Activated CD4-positive, alpha-beta memory T cell treated with anti-CD3 and anti-CD28 coated beads for 36 hours (primary cell): ENCODE results near the gene PRODH2. TPM values are rescaled to one million over a fixed set of nuclear protein-coding genes. Genes with fewer than 3 reads are reported as not detected.

Experiments used
- CTCF ChIA-PET: fragments of 350-600 bp; sonication (Branson Sonifier 250); formaldehyde crosslinking; loops from one replicate; lab custom pipeline; 2021; ENCODE audit warnings: antibody characterized with exemption, inconsistent platforms; lab: Charles Lee
- POLR2A ChIA-PET: fragments of 350-600 bp; sonication (Branson Sonifier 250); formaldehyde crosslinking; loops from one replicate; lab custom pipeline; 2021; ENCODE audit warnings: antibody characterized with exemption; lab: Charles Lee
- DNase-seq: peaks from one replicate; pipeline ENCODE4 v3.0.0-alpha.2; 2020
- H3K27ac Mint-ChIP-seq: one replicate; pipeline ENCODE4 v1.8.0; 2021; ENCODE audit warnings: mixed read lengths
- H3K27me3 Mint-ChIP-seq: one replicate; pipeline ENCODE4 v1.8.0; 2021; ENCODE audit warnings: mixed read lengths
- H3K36me3 Mint-ChIP-seq: one replicate; pipeline ENCODE4 v1.8.0; 2021; ENCODE audit warnings: mixed read lengths
- H3K4me1 Mint-ChIP-seq: one replicate; pipeline ENCODE4 v1.8.0; 2021; ENCODE audit warnings: low read depth, mixed read lengths
- H3K4me3 Mint-ChIP-seq: one replicate; pipeline ENCODE4 v1.8.0; 2021; ENCODE audit warnings: mild to moderate bottlenecking, mixed read lengths
- H3K9me3 Mint-ChIP-seq: one replicate; pipeline ENCODE4 v1.8.0; 2021; ENCODE audit warnings: mixed read lengths
- intact Hi-C: fragments of 100-400 bp; cut with micrococcal nuclease; formaldehyde crosslinking; loops from one replicate; pipeline ENCODE4 v1.15.1; 2023
- total RNA-seq, 2 experiments: library from RNA; stranded (reverse); gene quantifications; one replicate each; pipeline ENCODE4 v1.2.3, GENCODE V29; 2021

The PRODH2 gene
- total RNA-seq, 2 experiments from 2014 or later = not detected

DNA sequence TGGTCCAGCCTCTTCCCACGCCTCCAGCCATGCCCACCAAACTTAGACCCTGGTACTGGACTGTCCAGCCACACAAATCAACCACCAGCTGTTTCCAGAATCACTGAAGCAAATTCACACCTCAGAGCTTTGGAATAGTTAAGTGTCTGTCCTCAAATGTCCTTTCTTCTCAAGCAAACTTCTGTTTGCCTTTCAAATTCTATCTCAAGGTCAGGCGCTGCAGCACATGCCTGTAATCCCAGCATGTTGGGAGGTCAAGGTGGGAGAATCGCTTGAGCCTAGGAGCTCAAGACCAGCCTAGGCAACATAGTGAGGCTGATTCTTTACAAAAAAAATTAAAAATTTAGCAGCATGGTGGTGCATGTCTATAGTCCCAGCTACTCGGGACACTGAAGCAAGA lies 19.4 kb upstream of the PRODH2 start:
- intact Hi-C loops = no loop called here
- CTCF ChIA-PET = no interaction called here
- Mint-ChIP-seq H3K4me3 (no peak overlapping the region), H3K4me1 (no peaks in the 10 kb centered on the region), H3K9me3 (no peaks in the 10 kb centered on the region), H3K36me3 (no peaks in the 10 kb centered on the region), H3K27ac (no peak overlapping the region), H3K27me3 (peaks cover 28% of the 10 kb centered on the region)
- DNase-seq = no peak
- POLR2A ChIA-PET = no interaction called here

DNA sequence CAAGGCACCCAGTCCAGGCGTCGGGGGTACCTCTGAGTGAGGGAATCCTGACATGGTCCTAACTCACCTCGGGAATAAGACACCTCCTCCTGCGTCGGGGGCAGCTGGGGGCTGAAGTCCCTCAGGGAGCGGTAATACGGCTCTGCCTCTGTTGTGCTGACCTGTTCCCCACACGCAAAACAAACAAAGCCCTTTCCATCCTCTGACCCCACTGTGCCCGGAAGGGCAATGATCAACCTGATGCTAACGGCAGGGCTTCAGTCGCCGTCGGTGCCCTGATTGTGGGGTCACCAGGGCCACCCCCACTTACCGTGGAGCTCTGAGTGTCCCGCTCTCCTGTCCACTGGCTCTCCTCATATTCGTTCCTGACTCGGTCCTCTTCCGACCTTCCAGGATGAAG lies 18.3 kb upstream of the PRODH2 start:
- no peak overlapping the region for H3K27ac Mint-ChIP-seq
- intact Hi-C loops = no loop called here
- ChIA-PET POLR2A (no interaction called here), CTCF (no interaction called here)
- H3K27me3 Mint-ChIP-seq = peaks cover 26% of the 10 kb centered on the region
- DNase-seq = no peak
- H3K36me3 Mint-ChIP-seq = no peaks in the 10 kb centered on the region
- H3K9me3 Mint-ChIP-seq = no peaks in the 10 kb centered on the region
- H3K4me1 Mint-ChIP-seq = no peaks in the 10 kb centered on the region
- H3K4me3 Mint-ChIP-seq = no peak overlapping the region

GRCh38 chr19:35828692-35829301 lies 16.2 kb upstream of the PRODH2 start:
- no peaks in the 10 kb centered on the region for H3K9me3 Mint-ChIP-seq
- no peaks in the 10 kb centered on the region for H3K36me3 Mint-ChIP-seq
- no peaks in the 10 kb centered on the region for H3K4me1 Mint-ChIP-seq
- ChIA-PET CTCF (interaction anchor here (1.0 kb wide), 1 partner anchor 9 kb away, joined by 3 read pairs; no protein-coding TSS in a partner anchor), POLR2A (no interaction called here)
- no peak overlapping the region for H3K4me3 Mint-ChIP-seq
- peak; percentile 66 for DNase-seq
- H3K27me3 Mint-ChIP-seq = peaks cover 20% of the 10 kb centered on the region
- no peak overlapping the region for H3K27ac Mint-ChIP-seq
- intact Hi-C loops = no loop called here

DNA sequence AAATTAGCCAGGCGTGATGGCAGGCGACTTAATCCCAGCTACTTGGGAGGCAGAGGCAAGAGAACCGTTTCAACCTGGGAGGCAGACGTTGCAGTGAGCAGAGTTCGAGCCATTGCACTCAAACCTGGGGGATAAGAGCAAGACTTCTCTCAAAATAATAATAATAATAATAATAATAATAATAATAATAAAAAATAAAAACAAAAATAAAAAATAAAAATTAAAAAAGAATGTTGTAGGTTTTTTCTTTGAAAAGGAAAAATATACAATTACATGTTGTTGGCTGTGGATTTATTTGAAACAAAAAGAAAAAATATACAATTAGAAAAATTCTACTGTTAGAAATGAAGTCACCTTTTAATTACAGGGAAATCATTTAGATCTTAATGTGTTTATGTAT lies 11.5 kb upstream of the PRODH2 start:
- no peak overlapping the region for H3K4me3 Mint-ChIP-seq
- no peaks in the 10 kb centered on the region for H3K4me1 Mint-ChIP-seq
- intact Hi-C loops = no loop called here
- no peak for DNase-seq
- CTCF ChIA-PET = no interaction called here
- no peak overlapping the region for H3K27ac Mint-ChIP-seq
- POLR2A ChIA-PET = no interaction called here
- no peaks in the 10 kb centered on the region for H3K9me3 Mint-ChIP-seq
- peaks cover 22% of the 10 kb centered on the region for H3K27me3 Mint-ChIP-seq
- H3K36me3 Mint-ChIP-seq = no peaks in the 10 kb centered on the region

DNA sequence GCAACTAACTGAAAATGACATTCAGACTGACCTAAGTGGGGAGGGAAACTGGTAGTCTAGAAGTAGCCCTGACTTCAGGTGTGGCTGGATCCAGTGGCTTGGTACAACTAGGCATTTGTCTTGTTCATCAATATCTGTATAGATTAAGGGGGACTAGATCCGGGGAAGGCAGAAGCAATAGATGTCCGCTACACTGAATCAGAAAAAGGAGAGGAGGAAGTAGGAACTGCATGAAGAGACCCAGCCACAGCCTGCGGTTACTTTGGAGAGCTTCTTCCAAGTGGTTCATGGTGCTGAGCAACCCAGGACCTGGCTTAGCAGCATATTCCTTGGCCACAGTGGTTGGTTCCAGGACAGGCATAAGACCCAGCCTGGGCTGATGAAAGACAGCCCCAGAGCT lies 9.9 kb upstream of the PRODH2 start:
- POLR2A ChIA-PET = no interaction called here
- Mint-ChIP-seq H3K4me3 (no peak overlapping the region), H3K36me3 (no peaks in the 10 kb centered on the region), H3K4me1 (no peaks in the 10 kb centered on the region), H3K9me3 (no peaks in the 10 kb centered on the region), H3K27me3 (peaks cover 19% of the 10 kb centered on the region), H3K27ac (no peak overlapping the region)
- CTCF ChIA-PET = no interaction called here
- DNase-seq = no peak
- intact Hi-C loops = no loop called here

GRCh38 chr19:35818445-35818844 lies 5.8 kb upstream of the PRODH2 start:
- H3K27ac Mint-ChIP-seq = no peak overlapping the region
- no peak overlapping the region for H3K4me3 Mint-ChIP-seq
- CTCF ChIA-PET = interaction anchor here (1.6 to 2.3 kb wide), 2 partner anchors 81 to 122 kb away, joined by 4 to 10 read pairs; no protein-coding TSS in a partner anchor
- no peak for DNase-seq
- no peaks in the 10 kb centered on the region for H3K9me3 Mint-ChIP-seq
- H3K36me3 Mint-ChIP-seq = peaks cover 1% of the 10 kb centered on the region
- POLR2A ChIA-PET = no interaction called here
- no peaks in the 10 kb centered on the region for H3K4me1 Mint-ChIP-seq
- intact Hi-C loops = no loop called here
- peaks cover 19% of the 10 kb centered on the region for H3K27me3 Mint-ChIP-seq

DNA sequence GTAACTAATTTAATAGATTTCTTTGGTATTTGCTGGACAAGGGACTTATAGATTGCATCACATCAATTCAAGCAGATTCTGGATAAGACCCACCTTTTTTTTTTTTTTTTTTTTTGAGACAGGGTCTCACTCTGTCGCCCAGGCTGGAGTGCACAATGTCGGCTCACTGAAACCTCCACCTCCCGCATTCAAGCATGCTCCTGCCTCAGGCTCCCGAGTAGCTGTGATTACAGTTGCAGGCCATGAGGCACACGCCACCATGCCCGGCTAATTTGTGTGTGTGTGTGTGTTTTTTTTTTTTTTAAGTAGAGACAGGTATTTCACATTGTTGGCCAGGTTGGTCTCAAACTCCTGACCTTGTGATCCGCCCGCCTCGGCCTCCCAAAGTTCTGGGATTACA lies 4.2 kb upstream of the PRODH2 start:
- CTCF ChIA-PET = no interaction called here
- Mint-ChIP-seq H3K27me3 (peaks cover 14% of the 10 kb centered on the region), H3K9me3 (no peaks in the 10 kb centered on the region), H3K36me3 (peaks cover 2% of the 10 kb centered on the region), H3K4me1 (no peaks in the 10 kb centered on the region), H3K4me3 (no peak overlapping the region), H3K27ac (no peak overlapping the region)
- intact Hi-C loops = no loop called here
- POLR2A ChIA-PET = no interaction called here
- no peak for DNase-seq

DNA sequence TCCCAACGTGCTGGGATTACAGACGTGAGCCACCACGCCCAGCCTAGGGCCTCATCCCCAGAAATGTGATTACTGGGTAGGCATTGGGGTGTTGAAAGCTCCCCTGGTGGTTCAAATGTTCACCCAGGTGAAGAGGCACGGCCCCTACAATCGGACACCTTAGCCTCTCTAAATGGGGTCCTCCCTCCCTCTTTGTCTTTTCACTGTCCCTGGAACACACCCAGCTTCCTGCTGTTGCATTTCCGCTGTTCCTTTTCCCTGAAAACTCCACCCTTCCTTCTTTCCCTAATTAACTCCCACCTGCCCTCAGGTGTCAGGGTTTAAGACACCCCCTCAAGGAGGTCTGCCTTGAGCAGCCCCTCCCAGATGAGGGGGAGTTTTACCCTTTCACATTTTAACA lies 3.6 kb upstream of the PRODH2 start:
- Mint-ChIP-seq H3K27me3 (peaks cover 14% of the 10 kb centered on the region), H3K27ac (no peak overlapping the region), H3K9me3 (no peaks in the 10 kb centered on the region), H3K4me1 (no peaks in the 10 kb centered on the region), H3K4me3 (no peak overlapping the region), H3K36me3 (peaks cover 2% of the 10 kb centered on the region)
- ChIA-PET POLR2A (no interaction called here), CTCF (interaction anchor here (0.8 kb wide), 1 partner anchor 312 kb away, joined by 4 read pairs; no protein-coding TSS in a partner anchor)
- intact Hi-C loops = no loop called here
- no peak for DNase-seq

- Mint-ChIP-seq H3K4me1 (no peaks in the 10 kb centered on the region), H3K9me3 (no peaks in the 10 kb centered on the region), H3K36me3 (peaks cover 2% of the 10 kb centered on the region), H3K4me3 (no peak overlapping the region), H3K27me3 (peaks cover 10% of the 10 kb centered on the region), H3K27ac (no peak overlapping the region)
- intact Hi-C loops = no loop called here
- POLR2A ChIA-PET = no interaction called here
- no peak for DNase-seq
- CTCF ChIA-PET = interaction anchor here (0.6 kb wide), 1 partner anchor 24 kb away, joined by 3 read pairs; no protein-coding TSS in a partner anchor
Measured at GRCh38 chr19:35813043-35813890, 622 bp upstream of the PRODH2 start.

DNA sequence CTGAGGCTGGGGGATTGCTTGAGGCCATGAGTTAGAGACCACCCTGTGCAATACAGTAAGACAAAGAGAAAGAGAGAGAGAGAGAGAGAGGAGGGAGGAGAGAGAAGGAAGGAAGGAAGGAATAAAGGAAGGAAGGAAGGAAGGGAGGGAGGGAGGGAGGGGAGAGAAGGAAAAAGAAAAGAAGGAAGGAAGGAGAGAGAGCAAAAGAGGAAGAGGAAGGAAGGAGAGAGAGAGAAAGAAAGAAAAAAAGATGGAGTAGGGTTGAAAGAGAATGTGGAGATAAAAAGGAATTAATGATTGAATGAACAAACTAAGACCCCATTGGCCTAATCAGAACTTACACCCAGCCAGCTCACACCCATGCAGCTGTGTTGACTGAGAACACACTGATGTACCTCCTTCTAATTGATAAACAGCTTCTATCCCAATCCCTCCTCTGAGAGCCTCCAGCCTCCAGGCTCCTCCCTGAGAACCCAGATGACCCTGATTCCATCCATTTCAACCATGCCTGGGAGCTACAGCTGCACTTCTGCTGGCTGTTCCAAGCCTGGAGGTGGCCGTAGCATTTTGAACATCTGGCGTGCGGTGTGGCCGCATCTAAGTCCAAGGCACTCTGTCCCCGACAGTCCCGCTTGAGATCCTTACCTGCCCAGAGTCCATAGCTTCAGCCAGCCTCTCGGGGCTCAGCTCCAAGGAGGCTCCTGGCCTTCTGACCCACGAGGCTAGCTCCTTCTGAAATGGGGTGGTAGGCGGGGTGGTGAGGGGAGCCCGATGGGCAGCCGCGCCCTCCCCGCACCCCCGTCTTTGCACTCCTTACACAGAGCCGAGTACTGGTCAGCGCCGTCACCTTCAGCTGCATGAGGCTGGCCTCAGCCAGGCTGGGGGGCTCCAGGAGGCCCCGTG lies 1.1 kb downstream of the PRODH2 start:
- ChIA-PET CTCF (no interaction called here), POLR2A (no interaction called here)
- Mint-ChIP-seq H3K4me3 (no peak overlapping the region), H3K4me1 (no peaks in the 10 kb centered on the region), H3K36me3 (peaks cover 2% of the 10 kb centered on the region), H3K27ac (no peak overlapping the region), H3K9me3 (no peaks in the 10 kb centered on the region), H3K27me3 (peaks cover 8% of the 10 kb centered on the region)
- intact Hi-C loops = no loop called here
- no peak for DNase-seq

DNA sequence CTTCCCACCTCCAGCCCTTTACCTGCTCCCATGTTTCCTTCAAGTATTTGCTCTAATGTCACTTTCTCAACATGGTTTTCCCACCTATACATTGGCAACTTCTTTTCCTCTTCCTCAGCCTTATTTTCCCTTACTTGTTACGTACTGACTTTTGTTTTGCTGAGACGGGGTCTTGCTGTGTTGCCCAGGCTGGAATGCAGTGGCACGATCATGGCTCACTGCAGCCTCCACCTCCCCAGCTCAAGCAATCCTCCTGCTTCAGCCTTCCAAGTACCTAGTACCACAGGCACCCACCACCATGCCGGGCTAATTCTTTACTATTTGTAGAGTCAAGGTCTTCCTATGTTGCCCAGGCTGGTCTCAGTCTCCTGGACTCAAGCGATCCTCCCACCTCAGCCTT lies 5.0 kb downstream of the PRODH2 start:
- DNase-seq = no peak
- Mint-ChIP-seq H3K4me1 (peaks cover 6% of the 10 kb centered on the region), H3K27me3 (no peaks in the 10 kb centered on the region), H3K9me3 (no peaks in the 10 kb centered on the region), H3K4me3 (no peak overlapping the region), H3K27ac (no peak overlapping the region), H3K36me3 (no peaks in the 10 kb centered on the region)
- ChIA-PET CTCF (no interaction called here), POLR2A (no interaction called here)
- intact Hi-C loops = no loop called here

GRCh38 chr19:35806597-35806996 lies 6.0 kb downstream of the PRODH2 start:
- Mint-ChIP-seq H3K36me3 (no peaks in the 10 kb centered on the region), H3K27me3 (no peaks in the 10 kb centered on the region), H3K27ac (no peak overlapping the region), H3K4me3 (no peak overlapping the region), H3K9me3 (no peaks in the 10 kb centered on the region), H3K4me1 (peaks cover 6% of the 10 kb centered on the region)
- CTCF ChIA-PET = no interaction called here
- POLR2A ChIA-PET = no interaction called here
- DNase-seq = no peak
- intact Hi-C loops = no loop called here
